Vagina (tissue), 2 donors: ENCODE measurements around the gene PRSS38.

ENCODE experiments used
- CTCF ChIP-seq, 3 experiments: fragments of 450-650 bp in 2 of 3; fragments of 200-600 bp in 1 of 3; sonication (generic) in 1 of 3; IDR thresholded peaks; one replicate each; pipeline ENCODE4 v1.5.1; 2017 to 2019; ENCODE audit warnings: antibody characterized with exemption in 3 of 3, mild to moderate bottlenecking in 2 of 3, moderate library complexity in 2 of 3
- POLR2A ChIP-seq, 2 donors: fragments of 450-650 bp; IDR thresholded peaks; one replicate each; pipeline ENCODE4 v1.6.1; 2017; ENCODE audit warnings: antibody characterized with exemption in 2 of 2, mild to moderate bottlenecking in 2 of 2, moderate library complexity in 2 of 2
- POLR2AphosphoS5 ChIP-seq, 2 donors: sonication (generic); formaldehyde crosslinking; IDR thresholded peaks; one replicate each; pipeline ENCODE4 v1.9.0; 2017; ENCODE audit warnings: antibody characterized with exemption in 2 of 2, mild to moderate bottlenecking in 2 of 2, low read depth in 1 of 2; ENCODE audit not compliant: insufficient read depth in 1 of 2

DNA sequence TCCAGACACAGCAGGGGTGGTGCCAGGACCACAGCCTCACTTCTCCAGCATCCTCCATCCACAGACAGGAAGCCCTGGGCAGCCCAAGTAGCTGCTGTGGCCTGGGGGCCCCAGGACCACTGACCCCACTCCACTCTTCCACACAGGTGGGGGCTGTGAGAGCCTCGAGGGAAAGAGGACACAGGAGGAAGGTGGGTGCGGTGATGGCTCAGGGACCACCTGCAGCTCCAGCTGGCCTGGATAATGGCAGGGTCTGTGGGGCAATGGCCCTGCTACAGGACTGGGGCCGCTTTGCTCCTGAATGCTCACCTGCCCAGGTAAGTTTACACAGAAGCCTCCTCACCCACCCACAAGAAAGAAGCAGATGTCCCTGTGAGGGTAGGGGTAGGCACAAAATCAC, 18.3 kb upstream of the PRSS38 start:
- TF ChIP-seq CTCF (IDR thresholded peaks at IDR 0.05) (no peak), POLR2AphosphoS5 (IDR thresholded peaks at IDR 0.05; ENCODE audit: insufficient read depth in 1 of 2, low read depth in 1 of 2) (no peak), POLR2A (IDR thresholded peaks at IDR 0.05) (no peak)
